SK-N-SH treated with all-trans-retinoic acid at 6 μM for 48 hours (cell line): ENCODE data around the gene FAM83E.

Source experiments
- ATAC-seq: fragments of 200-7000 bp; cut with Tn5 transposase; 3 replicates; pipeline ENCODE4 v1.9.1; 2020; ENCODE audit warnings: mild to moderate bottlenecking, moderate library complexity
- ARNTL ChIP-seq: fragments of 450-650 bp; formaldehyde crosslinking; IDR thresholded peaks from 2 replicates; pipeline ENCODE4 v1.5.0; 2020; ENCODE audit warnings: low read depth, mild to moderate bottlenecking, moderate library complexity, borderline replicate concordance
- BACH2 ChIP-seq: fragments of 250-450 bp; sonication (Bioruptor Pico); IDR thresholded peaks from 2 replicates; pipeline ENCODE4 v1.9.0; 2021; ENCODE audit warnings: mild to moderate bottlenecking, borderline replicate concordance
- CREB5 ChIP-seq: fragments of 250-450 bp; sonication (Bioruptor Pico); IDR thresholded peaks from 2 replicates; pipeline ENCODE4 v1.5.1; 2020; ENCODE audit warnings: low read depth, mild to moderate bottlenecking, moderate library complexity
- CSDC2 ChIP-seq: fragments of 250-450 bp; sonication (Bioruptor Pico); IDR thresholded peaks from 2 replicates; pipeline ENCODE4 v1.5.0; 2020; ENCODE audit warnings: mild to moderate bottlenecking, moderate library complexity
- CSRNP3 ChIP-seq: fragments of 250-450 bp; sonication (Bioruptor Pico); IDR thresholded peaks from 2 replicates; pipeline ENCODE4 v1.5.1; 2021; ENCODE audit warnings: mild to moderate bottlenecking, moderate library complexity
- ESRRG ChIP-seq: fragments of 250-450 bp; sonication (Bioruptor Pico); IDR thresholded peaks from 2 replicates; pipeline ENCODE4 v1.6.1; 2021; ENCODE audit warnings: mild to moderate bottlenecking
- GLIS3 ChIP-seq: fragments of 250-450 bp; sonication (Bioruptor Pico); IDR thresholded peaks from 2 replicates; pipeline ENCODE4 v1.5.0; 2020; ENCODE audit warnings: mild to moderate bottlenecking, moderate library complexity
- PATZ1 ChIP-seq: fragments of 250-450 bp; sonication (Bioruptor Pico); IDR thresholded peaks from 2 replicates; pipeline ENCODE4 v1.8.0; 2020; ENCODE audit warnings: mild to moderate bottlenecking, moderate library complexity, borderline replicate concordance
- POU6F1 ChIP-seq: fragments of 250-450 bp; sonication (Bioruptor Pico); IDR thresholded peaks from 2 replicates; pipeline ENCODE4 v1.8.0; 2021; ENCODE audit warnings: low read depth, mild to moderate bottlenecking, moderate library complexity, borderline replicate concordance
- PPARA ChIP-seq: fragments of 250-450 bp; sonication (Bioruptor Pico); IDR thresholded peaks from 2 replicates; pipeline ENCODE4 v1.5.0; 2020; ENCODE audit warnings: mild to moderate bottlenecking, borderline replicate concordance
- RARB ChIP-seq: fragments of 250-450 bp; sonication (Bioruptor Pico); IDR thresholded peaks from 2 replicates; pipeline ENCODE4 v1.8.0; 2021; ENCODE audit warnings: mild to moderate bottlenecking, moderate library complexity
- SNAI2 ChIP-seq: fragments of 250-450 bp; sonication (Bioruptor Pico); IDR thresholded peaks from 2 replicates; pipeline ENCODE4 v1.5.0; 2020; ENCODE audit warnings: mild to moderate bottlenecking, moderate library complexity
- TCF4 ChIP-seq: fragments of 250-450 bp; sonication (Bioruptor Pico); IDR thresholded peaks from 2 replicates; pipeline ENCODE4 v1.8.0; 2021; ENCODE audit warnings: mild to moderate bottlenecking, moderate library complexity, borderline replicate concordance
- TOX ChIP-seq: fragments of 250-450 bp; sonication (Bioruptor Pico); IDR thresholded peaks from 2 replicates; pipeline ENCODE4 v1.8.0; 2021; ENCODE audit warnings: mild to moderate bottlenecking, moderate library complexity, borderline replicate concordance
- ZC3H10 ChIP-seq: fragments of 250-450 bp; sonication (Bioruptor Pico); IDR thresholded peaks from 2 replicates; pipeline ENCODE4 v1.5.1; 2021; ENCODE audit warnings: mild to moderate bottlenecking, moderate library complexity
- ZFP3 ChIP-seq: fragments of 250-450 bp; sonication (Bioruptor Pico); IDR thresholded peaks from 2 replicates; pipeline ENCODE4 v1.5.0; 2020; ENCODE audit warnings: mild to moderate bottlenecking, moderate library complexity
- ZNF565 ChIP-seq: fragments of 450-650 bp; formaldehyde crosslinking; conservative IDR thresholded peaks from 2 replicates; pipeline ENCODE4 v1.5.0; 2020; ENCODE audit warnings: low read depth, mild to moderate bottlenecking, moderate library complexity
- ZNF70 ChIP-seq: fragments of 450-650 bp; formaldehyde crosslinking; IDR thresholded peaks from 2 replicates; pipeline ENCODE4 v1.5.0; 2020; ENCODE audit warnings: mild to moderate bottlenecking, moderate library complexity
- ZNF8 ChIP-seq: fragments of 450-650 bp; formaldehyde crosslinking; IDR thresholded peaks from 2 replicates; pipeline ENCODE4 v1.5.0; 2020; ENCODE audit warnings: mild to moderate bottlenecking, moderate library complexity

FAM83E gene

GRCh38 chr19:48641850-48642249, 27.0 kb upstream of the FAM83E start:
- no peak for TF ChIP-seq ZFP3 (CRISPR knock-in tag)
- TF ChIP-seq ZNF8 (CRISPR knock-in tag), result no peak
- no peak for ATAC-seq

GRCh38 chr19:48639483-48640375, 24.9 kb upstream of the FAM83E start:
- TF ChIP-seq CSRNP3 (CRISPR knock-in tag), result no peak
- TF ChIP-seq ZNF565 (CRISPR knock-in tag), result no peak
- no peak for TF ChIP-seq TOX (CRISPR knock-in tag)
- TF ChIP-seq RARB, result no peak
- no peak for TF ChIP-seq PPARA (CRISPR knock-in tag)
- TF ChIP-seq SNAI2 (CRISPR knock-in tag), result no peak
- no peak for TF ChIP-seq TCF4 (CRISPR knock-in tag)
- TF ChIP-seq PATZ1 (CRISPR knock-in tag), result no peak
- TF ChIP-seq GLIS3, result no peak
- no peak for TF ChIP-seq CSDC2
- no peak for TF ChIP-seq POU6F1 (CRISPR knock-in tag)
- TF ChIP-seq ZNF70 (CRISPR knock-in tag), result no peak
- no peak for TF ChIP-seq ZFP3 (CRISPR knock-in tag)
- TF ChIP-seq ZNF8 (CRISPR knock-in tag), result no peak
- no peak for TF ChIP-seq ZC3H10 (CRISPR knock-in tag)
- no peak for TF ChIP-seq ESRRG (CRISPR knock-in tag)
- ATAC-seq, result no peak

- ATAC-seq, result no peak
- TF ChIP-seq POU6F1 (CRISPR knock-in tag) (no peak), ZC3H10 (CRISPR knock-in tag) (no peak), ZNF8 (CRISPR knock-in tag) (no peak), SNAI2 (CRISPR knock-in tag) (no peak), GLIS3 (no peak), CREB5 (CRISPR knock-in tag) (no peak), CSDC2 (no peak), BACH2 (CRISPR knock-in tag) (no peak), PATZ1 (CRISPR knock-in tag) (no peak), RARB (no peak), ZFP3 (CRISPR knock-in tag) (no peak), PPARA (CRISPR knock-in tag) (no peak), ARNTL (CRISPR knock-in tag) (no peak), ESRRG (CRISPR knock-in tag) (no peak)
Observed at GRCh38 chr19:48638831-48639381, 24.0 kb upstream of the FAM83E start.
